Adrenal gland (tissue), 5 donors: ENCODE measurements around the gene OR52K1.

Experiments
- CTCF ChIP-seq, 6 experiments: fragments of 450-650 bp in 4 of 6; fragments of 200-600 bp in 2 of 6; sonication (generic) in 1 of 6; IDR thresholded peaks; 1 replicate in 5 of 6; 2 replicates in 1 of 6; pipeline versions ENCODE4 v1.5.1 to v1.8.0; 2016 to 2021; ENCODE audit warnings: antibody characterized with exemption in 6 of 6, mild to moderate bottlenecking in 2 of 6, moderate library complexity in 1 of 6
- POLR2A ChIP-seq, 2 donors: fragments of 450-650 bp; IDR thresholded peaks; one replicate each; pipeline ENCODE4 v1.6.1; 2017; ENCODE audit warnings: antibody characterized with exemption in 2 of 2, mild to moderate bottlenecking in 2 of 2, moderate library complexity in 1 of 2
- donor health status: DM: no; HTN: no; CAD: no.

- TF ChIP-seq CTCF (IDR thresholded peaks at IDR 0.05), result no peak
- no peak for TF ChIP-seq POLR2A (IDR thresholded peaks at IDR 0.05)
Measured at GRCh38 chr11:4466131-4466870, 16.1 kb upstream of the OR52K1 start.
